ENCODE data around the gene NAALADL2. TPM values are rescaled to one million over a fixed set of nuclear protein-coding genes. Genes with fewer than 3 reads are reported as not detected.

The NAALADL2 gene
- total and polyA plus RNA-seq, 2 donors (not counting 3 experiments of a cell fraction or from before 2014, with no cell fraction given) = 1.1 to 4.0 TPM

GRCh38 chr3:174937478-174937877, 78.3 kb downstream of the NAALADL2 start:
- Histone ChIP-seq H3K27me3 (ENCODE audit: control insufficient read depth in 2 of 2, insufficient read depth in 2 of 2, low read length in 2 of 2) (no peaks in the 10 kb centered on the region), H3K4me3 (replicated peaks in 1 of 3; ENCODE audit: insufficient read depth in 1 of 3, low read depth in 1 of 3, low read length in 3 of 3) (no peak overlapping the region), H3K27ac (ENCODE audit: insufficient read depth, low read depth, low read length) (no peak overlapping the region), H3K4me1 (ENCODE audit: control insufficient read depth, extremely low read depth, insufficient read depth, low read length) (no peaks in the 10 kb centered on the region), H3K9me1 (replicated peaks; ENCODE audit: control insufficient read depth, extremely low read depth, insufficient read depth, low read length) (no peaks in the 10 kb centered on the region), H3K9ac (replicated peaks; ENCODE audit: extremely low read depth, insufficient read depth, low read length) (no peak overlapping the region), H2AFZ (ENCODE audit: low read depth, low read length) (no peak overlapping the region), H3K36me3 (ENCODE audit: control insufficient read depth in 2 of 2, extremely low read depth in 1 of 2, insufficient read depth in 2 of 2, low read length in 2 of 2) (no peaks in the 10 kb centered on the region), H3K9me3 (replicated peaks; ENCODE audit: control insufficient read depth, insufficient read depth, low read length) (no peaks in the 10 kb centered on the region), H3K4me2 (ENCODE audit: insufficient read depth, low read length) (no peak overlapping the region), H3K79me2 (ENCODE audit: control insufficient read depth, insufficient read depth, low read length) (no peaks in the 10 kb centered on the region), H4K20me1 (replicated peaks; ENCODE audit: control insufficient read depth, extremely low read depth, insufficient read depth, low read length) (no peaks in the 10 kb centered on the region)
- intact Hi-C loops (cut with micrococcal nuclease) = no loop called here
- BruUV-seq (replicated peaks) = no TSS peak
- ChIA-PET CTCF (interaction anchor here (1.4 kb wide), 1 partner anchor 12 kb away, joined by 3 read pairs; no protein-coding TSS in a partner anchor), POLR2A (no interaction called here)
- DNase-seq (ENCODE audit: low read depth, low spot score) (no peak), FAIRE-seq (no peak)
- TF ChIP-seq FOS (IDR thresholded peaks at IDR 0.05; ENCODE audit: borderline replicate concordance, insufficient read depth, low read length) (no peak), JUN (IDR thresholded peaks at IDR 0.05; ENCODE audit: borderline replicate concordance, insufficient read depth, insufficient read length, low read depth) (no peak)
- dilution Hi-C loops (cut with MboI; ENCODE audit: extremely low pct_ligation_motif_present, low sequenced_read_pairs) = no loop called here

- no peak overlapping the region for H3K9ac ChIP-seq (replicated peaks; ENCODE audit: extremely low read depth, insufficient read depth, low read length)
- no peaks in the 10 kb centered on the region for H3K9me3 ChIP-seq (replicated peaks; ENCODE audit: control insufficient read depth, insufficient read depth, low read length)
- H3K79me2 ChIP-seq (ENCODE audit: control insufficient read depth, insufficient read depth, low read length) = no peaks in the 10 kb centered on the region
- ChIA-PET POLR2A (no interaction called here), CTCF (interaction anchor here (1.4 kb wide), 1 partner anchor 11 kb away, joined by 3 read pairs; no protein-coding TSS in a partner anchor)
- H3K36me3 ChIP-seq (ENCODE audit: control insufficient read depth in 2 of 2, extremely low read depth in 1 of 2, insufficient read depth in 2 of 2, low read length in 2 of 2) = no peaks in the 10 kb centered on the region
- H3K9me1 ChIP-seq (replicated peaks; ENCODE audit: control insufficient read depth, extremely low read depth, insufficient read depth, low read length) = no peaks in the 10 kb centered on the region
- H2AFZ ChIP-seq (ENCODE audit: low read depth, low read length) = no peak overlapping the region
- BruUV-seq (replicated peaks) = no TSS peak
- no peaks in the 10 kb centered on the region for H3K4me1 ChIP-seq (ENCODE audit: control insufficient read depth, extremely low read depth, insufficient read depth, low read length)
- intact Hi-C loops (cut with micrococcal nuclease) = no loop called here
- no peak overlapping the region for H3K4me3 ChIP-seq (replicated peaks in 1 of 3; ENCODE audit: insufficient read depth in 1 of 3, low read depth in 1 of 3, low read length in 3 of 3)
- FAIRE-seq = no peak
- TF ChIP-seq MAX (IDR thresholded peaks at IDR 0.05; ENCODE audit: insufficient read depth, insufficient read length) = no peak
- no peak for TF ChIP-seq GATA2 (IDR thresholded peaks at IDR 0.05; ENCODE audit: insufficient read depth, insufficient read length, low read depth, low read length)
- no peak for TF ChIP-seq JUN (IDR thresholded peaks at IDR 0.05; ENCODE audit: borderline replicate concordance, insufficient read depth, insufficient read length, low read depth)
- TF ChIP-seq POLR2A (IDR thresholded peaks at IDR 0.05; ENCODE audit: low read depth, low read length) = no peak
- TF ChIP-seq FOS (IDR thresholded peaks at IDR 0.05; ENCODE audit: borderline replicate concordance, insufficient read depth, low read length) = no peak
- TF ChIP-seq POLR2AphosphoS5 (IDR thresholded peaks at IDR 0.05; ENCODE audit: insufficient read depth, low read depth, low read length) = no peak
- TF ChIP-seq MYC (IDR thresholded peaks at IDR 0.05; ENCODE audit: low read depth, low read length) = no peak
- TF ChIP-seq EZH2 (IDR thresholded peaks at IDR 0.05; ENCODE audit: borderline replicate concordance, low read depth, low read length, severe bottlenecking) = no peak
- no peak for TF ChIP-seq CTCF (IDR thresholded peaks at IDR 0.05; ENCODE audit: extremely low read depth in 1 of 2, insufficient read depth in 1 of 2, low read depth in 1 of 2, low read length in 2 of 2)
- H3K4me2 ChIP-seq (ENCODE audit: insufficient read depth, low read length) = no peak overlapping the region
- dilution Hi-C loops (cut with MboI; ENCODE audit: extremely low pct_ligation_motif_present, low sequenced_read_pairs) = no loop called here
- H4K20me1 ChIP-seq (replicated peaks; ENCODE audit: control insufficient read depth, extremely low read depth, insufficient read depth, low read length) = no peaks in the 10 kb centered on the region
- no peaks in the 10 kb centered on the region for H3K27me3 ChIP-seq (ENCODE audit: control insufficient read depth in 2 of 2, insufficient read depth in 2 of 2, low read length in 2 of 2)
- no peak overlapping the region for H3K27ac ChIP-seq (ENCODE audit: insufficient read depth, low read depth, low read length)
- DNase-seq (ENCODE audit: low read depth, low spot score) = no peak
Measured at GRCh38 chr3:174938102-174938501, 79.0 kb downstream of the NAALADL2 start.

All from endothelial cell of umbilical vein (primary cell).